ENCODE data around the gene GDF10.

Gene GDF10

GRCh38 chr10:47286591-47287315 is 13.2 kb upstream of the GDF10 start:
- TF ChIP-seq RARB (CRISPR knock-in tag; IDR thresholded peaks at IDR 0.05) (no peak), ZNF8 (CRISPR knock-in tag; IDR thresholded peaks at IDR 0.05) (no peak)
- ATAC-seq, result no peak

- TF ChIP-seq ZC3H10 (CRISPR knock-in tag; IDR thresholded peaks at IDR 0.05) (no peak), ZFP3 (CRISPR knock-in tag; IDR thresholded peaks at IDR 0.05) (no peak), CSDC2 (CRISPR knock-in tag; IDR thresholded peaks at IDR 0.05) (no peak), ARNTL (CRISPR knock-in tag; IDR thresholded peaks at IDR 0.05; ENCODE audit: borderline replicate concordance, low read depth) (no peak), ISL1 (CRISPR knock-in tag; IDR thresholded peaks at IDR 0.05) (no peak), POU6F1 (CRISPR knock-in tag; IDR thresholded peaks at IDR 0.05; ENCODE audit: borderline replicate concordance, low read depth) (no peak), CSRNP3 (CRISPR knock-in tag; IDR thresholded peaks at IDR 0.05) (no peak), TSHZ2 (CRISPR knock-in tag; IDR thresholded peaks at IDR 0.05) (no peak), BACH2 (CRISPR knock-in tag; IDR thresholded peaks at IDR 0.05; ENCODE audit: borderline replicate concordance) (no peak), SNAI2 (CRISPR knock-in tag; IDR thresholded peaks at IDR 0.05) (no peak), GLIS3 (CRISPR knock-in tag; IDR thresholded peaks at IDR 0.05) (no peak), ZNF8 (CRISPR knock-in tag; IDR thresholded peaks at IDR 0.05) (no peak), ZFP30 (CRISPR knock-in tag; IDR thresholded peaks at IDR 0.05) (no peak), RARB (CRISPR knock-in tag; IDR thresholded peaks at IDR 0.05) (no peak), TOX (CRISPR knock-in tag; IDR thresholded peaks at IDR 0.05; ENCODE audit: borderline replicate concordance) (no peak), PPARA (CRISPR knock-in tag; IDR thresholded peaks at IDR 0.05; ENCODE audit: borderline replicate concordance) (no peak), TCF4 (CRISPR knock-in tag; IDR thresholded peaks at IDR 0.05; ENCODE audit: borderline replicate concordance) (no peak), ZNF70 (CRISPR knock-in tag; IDR thresholded peaks at IDR 0.05) (no peak), ESRRG (CRISPR knock-in tag; IDR thresholded peaks at IDR 0.05) (no peak), ZNF565 (CRISPR knock-in tag; conservative IDR thresholded peaks at IDR 0.05; ENCODE audit: low read depth) (no peak)
- no peak for ATAC-seq
Measured at GRCh38 chr10:47287365-47287802, 12.6 kb upstream of the GDF10 start.

- no peak for ATAC-seq
- TF ChIP-seq ESRRG (CRISPR knock-in tag; IDR thresholded peaks at IDR 0.05) (no peak), ZNF70 (CRISPR knock-in tag; IDR thresholded peaks at IDR 0.05) (no peak), ISL1 (CRISPR knock-in tag; IDR thresholded peaks at IDR 0.05) (no peak), ZFP3 (CRISPR knock-in tag; IDR thresholded peaks at IDR 0.05) (no peak), GLIS3 (CRISPR knock-in tag; IDR thresholded peaks at IDR 0.05) (no peak), OSR1 (CRISPR knock-in tag; IDR thresholded peaks at IDR 0.05) (no peak), CREB5 (CRISPR knock-in tag; IDR thresholded peaks at IDR 0.05; ENCODE audit: low read depth) (no peak), PPARA (CRISPR knock-in tag; IDR thresholded peaks at IDR 0.05; ENCODE audit: borderline replicate concordance) (no peak), CSDC2 (CRISPR knock-in tag; IDR thresholded peaks at IDR 0.05) (no peak), ZNF565 (CRISPR knock-in tag; conservative IDR thresholded peaks at IDR 0.05; ENCODE audit: low read depth) (no peak), RARB (CRISPR knock-in tag; IDR thresholded peaks at IDR 0.05) (no peak), ZC3H10 (CRISPR knock-in tag; IDR thresholded peaks at IDR 0.05) (no peak)
Measured at GRCh38 chr10:47287805-47288204, 12.2 kb upstream of the GDF10 start.
